ENCODE results near the gene STX3.
A peak's percentile ranks its signal among the peaks of the same experiment; 100 is the strongest.
"Not testable (repeated sequence)": the region's sequence is repeated elsewhere in the genome, so short reads cannot be mapped to it uniquely, and the experiment has no call there.

The STX3 gene

DNA sequence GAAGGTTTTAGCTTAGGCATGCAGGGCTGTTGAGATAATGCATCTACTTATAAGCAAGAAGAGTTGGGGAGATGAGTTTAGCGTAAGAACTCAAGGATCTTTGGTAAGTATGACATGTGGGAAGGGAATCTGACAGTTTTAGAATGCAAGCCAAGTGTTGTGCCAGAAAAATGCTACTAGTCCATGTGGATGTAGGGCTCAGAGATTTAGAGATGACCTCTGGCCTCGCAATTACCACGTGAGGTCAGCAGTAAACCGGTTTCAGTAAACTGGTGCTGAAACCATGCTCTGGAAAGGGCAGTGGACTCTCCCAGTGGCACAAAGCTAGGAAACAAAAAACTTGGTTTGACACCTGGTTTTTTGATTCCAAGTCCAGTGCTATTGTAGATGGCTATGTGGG, 36.5 kb downstream of the STX3 start:
- DNase-seq (ENCODE audit: low read depth), result no peak

DNA sequence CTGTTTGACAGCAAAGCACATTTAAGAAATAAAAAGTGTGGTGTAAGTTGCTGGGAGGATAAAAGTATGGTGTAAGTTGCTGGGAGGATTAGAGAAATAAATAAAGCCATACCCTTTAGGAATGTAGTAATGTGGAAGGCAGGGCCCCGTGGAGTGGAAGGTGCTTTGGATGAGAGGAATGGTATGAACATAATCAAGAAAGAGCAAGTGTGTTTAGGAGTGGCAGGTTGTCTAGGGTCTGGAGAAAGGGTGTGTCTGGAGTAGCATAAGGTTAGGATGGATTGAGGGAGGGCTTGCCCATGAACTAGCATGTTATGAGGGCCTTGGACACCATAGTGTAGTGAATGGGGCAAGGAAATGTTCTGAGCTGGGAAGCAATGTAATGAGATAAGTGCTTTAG, 37.3 kb downstream of the STX3 start:
- no peak for DNase-seq (ENCODE audit: low read depth)

DNA sequence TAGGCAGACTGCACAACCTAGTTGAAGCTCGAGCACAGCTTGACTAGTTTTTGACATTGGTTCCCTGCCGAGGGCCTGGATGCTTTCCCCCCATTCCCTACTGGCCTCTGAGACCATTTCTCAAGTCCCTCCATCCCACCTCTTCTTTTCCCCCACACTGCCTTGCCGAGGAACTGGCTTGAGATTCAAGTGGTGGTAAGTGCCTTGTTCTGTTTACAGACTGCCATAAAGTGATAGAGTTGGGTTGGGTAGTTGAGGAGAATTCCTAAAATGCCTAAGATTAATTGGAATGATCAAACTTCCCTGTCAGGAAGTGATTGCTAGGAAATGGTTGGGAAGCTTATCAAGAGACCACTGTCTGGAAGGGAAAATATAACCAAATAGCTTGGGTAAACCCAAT, 39.2 kb downstream of the STX3 start:
- no peak for DNase-seq (ENCODE audit: low read depth)

DNA sequence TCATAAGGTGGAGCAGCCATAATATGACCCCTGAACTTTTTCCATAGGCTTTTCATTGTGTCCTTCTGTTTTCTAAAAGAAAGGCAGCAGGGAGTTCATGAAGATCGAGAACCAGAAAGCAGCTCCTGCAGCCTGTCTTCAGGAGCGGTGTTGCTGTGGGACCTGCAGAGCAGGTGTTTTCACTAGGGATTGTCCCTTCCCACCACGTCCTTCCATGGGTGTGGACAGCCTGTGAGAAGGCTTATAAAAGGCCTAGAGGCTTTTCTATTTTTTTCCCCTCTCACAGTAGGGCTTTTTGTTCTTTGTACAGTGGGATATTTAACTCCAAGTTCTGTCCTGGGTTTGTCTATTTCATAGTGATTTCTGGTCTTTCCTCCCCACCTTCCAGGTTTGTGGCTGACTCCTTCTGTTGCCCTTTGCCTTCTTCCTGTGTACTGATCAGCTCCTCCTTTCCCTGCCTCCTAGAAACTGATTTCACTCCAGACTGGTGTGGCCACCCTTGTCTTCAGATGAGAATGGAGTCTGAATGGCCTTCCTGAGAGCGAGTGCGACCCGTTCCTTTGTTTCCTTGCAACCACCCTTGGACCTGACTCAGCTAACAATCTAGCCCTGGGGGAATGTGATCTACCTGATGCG, 45.3 kb downstream of the STX3 start:
- DNase-seq (ENCODE audit: low read depth), result no peak

DNA sequence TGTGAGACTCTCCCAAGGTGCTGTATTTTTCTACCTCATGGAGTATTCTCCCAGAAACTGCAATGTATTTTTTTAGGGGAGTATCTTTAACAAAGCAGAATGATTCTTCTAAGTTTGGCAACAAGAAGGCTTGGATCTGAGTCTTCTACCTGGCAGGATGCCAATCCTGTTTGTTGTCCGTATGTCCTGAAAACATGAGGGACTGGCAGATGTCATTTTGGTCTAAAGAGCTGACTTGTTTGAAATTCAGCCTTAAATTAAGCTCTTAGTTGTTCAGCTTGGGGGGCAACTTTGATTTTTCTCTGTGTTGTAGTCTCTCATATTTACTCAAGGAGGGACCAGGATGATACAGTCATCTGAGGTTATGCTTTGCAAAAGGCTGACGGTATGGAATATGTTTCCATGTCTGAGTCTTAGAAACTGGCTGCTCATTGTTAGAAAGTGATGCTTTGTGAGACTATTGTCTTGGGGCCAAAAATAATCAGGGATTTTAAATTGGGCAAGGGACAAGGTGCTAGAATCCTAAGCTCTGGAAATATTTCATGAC, 46.1 kb downstream of the STX3 start:
- DNase-seq (ENCODE audit: low read depth), result no peak

DNA sequence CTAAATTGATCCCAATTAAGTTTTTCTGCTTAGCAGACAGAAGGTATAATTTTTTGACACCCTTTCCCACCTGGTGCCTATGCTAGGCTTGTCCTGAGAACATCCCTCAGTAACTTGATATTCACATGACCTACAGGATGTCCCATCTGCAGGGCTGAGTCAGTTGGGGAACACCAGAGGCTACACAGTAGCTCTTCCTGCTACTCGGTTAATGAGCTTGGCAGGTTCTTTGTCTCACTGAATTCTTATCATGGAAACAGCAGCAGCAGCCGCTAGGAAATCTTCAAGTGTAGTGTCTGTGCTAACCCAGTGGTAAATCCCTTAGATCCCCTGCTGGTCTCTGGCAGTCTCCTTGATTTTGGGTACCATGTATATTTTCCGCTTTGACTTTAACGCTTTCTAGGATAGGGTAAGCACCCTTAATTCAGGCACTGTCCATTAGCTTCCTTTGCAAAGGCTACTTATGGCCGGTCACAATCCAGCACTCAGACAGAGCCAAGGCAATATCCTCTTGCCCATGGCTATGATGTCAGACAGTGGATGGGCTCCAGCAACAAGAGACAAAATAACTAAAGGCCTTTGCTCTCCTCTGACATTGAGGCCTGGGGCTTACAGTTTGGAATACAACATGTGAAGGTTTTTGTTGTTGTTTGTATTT, 46.9 kb downstream of the STX3 start:
- DNase-seq (ENCODE audit: low read depth), result peak; percentile 46

DNA sequence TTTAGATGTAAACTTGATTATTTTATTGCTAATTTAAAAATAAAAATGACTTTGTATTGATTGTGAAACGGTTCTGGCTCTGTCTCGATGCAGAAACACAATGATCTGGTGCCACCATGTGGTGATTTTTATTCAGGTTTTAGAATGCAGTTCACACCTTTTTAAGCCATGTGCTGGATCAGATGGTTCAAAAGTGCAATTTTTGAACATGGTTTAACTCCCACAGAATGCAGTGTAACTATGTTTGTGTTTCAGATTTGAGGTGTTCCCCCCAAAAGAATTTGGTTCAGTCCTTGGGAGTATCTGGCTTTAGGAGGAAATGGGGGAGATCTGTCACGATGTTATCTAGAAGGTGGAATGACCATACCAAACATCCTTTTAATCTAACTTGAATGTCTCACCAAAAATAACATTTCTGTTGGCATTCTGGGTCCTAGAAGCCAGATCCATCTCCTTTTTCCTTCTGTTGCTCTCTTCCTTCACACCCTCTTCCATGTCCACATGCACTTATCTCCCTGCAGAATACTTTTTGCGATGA, 47.5 kb downstream of the STX3 start:
- DNase-seq (ENCODE audit: low read depth), result peak; percentile 75

DNA sequence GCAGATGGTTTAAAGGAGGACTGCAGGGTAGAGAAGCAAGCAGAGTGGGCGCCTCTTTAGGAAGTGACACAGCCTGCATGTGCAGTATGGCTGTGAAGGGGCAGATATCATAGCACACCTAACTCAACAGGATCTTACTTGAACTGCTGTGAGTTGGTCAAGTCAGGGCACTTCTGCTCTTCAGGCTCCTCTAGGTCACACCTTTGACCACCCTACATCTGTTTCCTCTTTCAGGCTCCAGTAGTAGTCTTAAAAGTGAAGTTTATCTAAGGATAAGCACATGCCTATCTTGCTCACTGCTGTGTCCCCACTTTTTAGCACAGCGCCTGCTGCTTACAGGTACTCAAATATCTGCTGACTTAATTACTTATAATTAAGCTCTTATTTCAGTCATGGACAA, 48.9 kb downstream of the STX3 start:
- DNase-seq (ENCODE audit: low read depth), result no peak

DNA sequence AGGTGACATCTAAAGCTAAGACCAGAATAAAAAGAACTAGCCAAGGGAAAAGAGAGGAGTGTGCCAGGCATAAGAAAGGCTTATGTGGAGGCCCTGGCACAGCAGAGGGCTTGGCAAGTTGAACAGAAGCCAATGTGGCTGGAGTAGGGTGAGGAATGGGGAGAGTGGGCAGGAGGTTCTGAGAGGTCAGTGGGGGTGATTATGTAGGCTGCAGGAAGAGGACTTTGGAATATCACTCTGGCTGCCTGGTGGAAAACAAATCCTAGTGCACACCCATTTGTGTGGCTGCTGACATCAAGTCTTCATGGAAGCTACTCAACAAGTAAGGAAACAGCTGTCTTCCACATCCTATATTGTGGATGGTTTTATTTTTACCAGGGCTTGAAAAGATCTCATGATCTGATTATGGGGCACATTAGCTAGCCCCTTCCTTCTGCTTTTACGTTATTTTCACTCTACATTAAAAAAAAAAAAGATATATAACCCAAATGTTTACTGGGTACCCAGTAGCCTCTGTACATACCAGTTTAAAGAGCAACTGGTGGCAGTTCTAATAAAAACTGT, 52.0 kb downstream of the STX3 start:
- DNase-seq (ENCODE audit: low read depth), result no peak

DNA sequence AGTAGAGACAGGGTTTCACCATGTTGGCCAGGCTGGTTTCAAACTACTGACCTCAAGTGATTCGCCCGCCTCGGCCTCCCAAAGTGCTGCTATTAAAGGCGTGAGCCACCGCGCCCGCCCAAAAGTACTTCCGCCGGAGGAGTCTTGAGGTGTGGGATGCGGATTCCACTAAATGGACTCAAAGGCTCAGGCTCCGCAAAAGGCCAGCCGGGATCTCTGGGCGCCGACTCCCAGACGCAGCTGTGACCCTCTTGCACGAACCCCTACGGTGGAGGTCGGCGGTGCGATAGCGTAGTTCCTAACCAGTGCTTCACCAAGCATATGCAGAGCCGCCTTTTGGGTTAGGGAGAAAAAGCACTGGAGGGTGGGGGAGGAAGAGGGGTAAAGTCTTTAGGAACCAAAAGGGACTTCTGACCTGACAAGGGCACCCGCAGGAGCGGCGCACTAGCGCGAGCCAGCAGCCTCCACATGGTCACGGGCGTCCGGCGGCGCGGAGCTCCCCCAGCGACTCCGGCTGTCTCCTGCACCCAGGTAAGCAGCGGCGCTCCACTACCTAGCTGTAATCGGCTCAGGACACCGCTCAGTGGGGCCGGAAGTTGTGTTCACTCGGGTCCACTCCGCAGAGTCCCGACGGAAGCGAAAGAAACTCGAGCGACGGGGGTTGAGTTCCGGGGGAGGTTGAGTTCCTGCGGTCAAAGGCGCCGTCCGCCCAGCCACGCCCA, 55.2 kb downstream of the STX3 start, which contains the start of gene MRPL16:
MRPL16 (minus strand) TSS at position 590 of the 722 bp plus-strand sequence; CDS start at position 470, 120 bp downstream.
- DNase-seq (ENCODE audit: low read depth), result peak; percentile 93

DNA sequence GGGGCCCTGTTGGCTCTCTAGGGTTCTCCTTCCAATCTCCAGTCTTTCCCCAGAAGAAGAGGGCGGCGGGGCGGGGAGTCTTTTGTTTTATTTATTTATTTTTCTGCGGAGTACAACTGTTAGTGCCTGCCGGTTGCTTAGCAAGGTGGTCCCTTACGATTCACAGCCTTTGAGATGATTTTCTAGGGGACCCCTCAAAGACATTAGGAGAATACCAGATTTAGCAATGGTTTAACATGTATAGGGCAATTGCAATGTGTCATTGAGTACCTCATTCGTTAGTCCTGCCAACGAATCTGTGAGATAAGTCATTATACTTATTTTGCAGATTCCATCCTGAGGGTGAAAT, 55.7 kb downstream of the STX3 start:
- no peak for DNase-seq (ENCODE audit: low read depth)

DNA sequence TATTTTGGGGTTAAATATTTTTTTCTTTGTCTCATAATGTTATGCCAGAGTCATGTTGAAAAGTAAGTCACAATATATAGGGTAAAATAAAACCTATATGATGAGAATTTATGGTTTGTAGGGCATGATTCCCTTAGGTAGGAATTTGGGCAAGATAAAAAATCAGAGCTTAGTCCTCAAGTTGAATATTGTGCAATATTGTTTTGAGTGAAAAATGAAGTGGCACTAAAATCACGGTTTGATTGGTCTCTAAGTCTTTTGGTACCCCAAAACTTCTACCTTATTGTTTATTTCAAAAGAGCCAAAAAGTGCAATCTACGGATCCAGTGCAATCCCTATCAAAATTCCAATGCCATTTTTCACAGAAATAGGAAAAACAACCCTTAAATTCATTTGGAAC, 57.0 kb downstream of the STX3 start:
- DNase-seq (ENCODE audit: low read depth), result no peak

DNA sequence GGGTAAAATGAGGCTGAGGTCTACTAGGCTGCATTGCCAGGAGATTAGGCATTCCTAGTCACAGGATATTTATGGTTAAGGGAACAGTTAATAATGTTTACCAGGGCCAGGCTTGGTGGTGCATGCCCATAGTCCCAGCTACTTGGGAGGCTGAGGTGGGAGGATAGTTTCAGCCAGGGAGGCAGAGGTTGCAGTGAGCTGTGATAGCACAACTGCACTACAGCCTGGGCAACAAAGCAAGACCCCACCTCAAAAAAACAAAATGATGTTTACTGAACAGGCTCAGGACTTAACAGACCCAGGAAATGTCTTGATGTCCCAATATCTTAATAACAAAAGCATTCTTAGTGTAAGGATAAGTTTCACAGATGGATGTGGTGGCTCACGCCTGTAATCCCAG, 58.2 kb downstream of the STX3 start:
- no peak for DNase-seq (ENCODE audit: low read depth)

DNA sequence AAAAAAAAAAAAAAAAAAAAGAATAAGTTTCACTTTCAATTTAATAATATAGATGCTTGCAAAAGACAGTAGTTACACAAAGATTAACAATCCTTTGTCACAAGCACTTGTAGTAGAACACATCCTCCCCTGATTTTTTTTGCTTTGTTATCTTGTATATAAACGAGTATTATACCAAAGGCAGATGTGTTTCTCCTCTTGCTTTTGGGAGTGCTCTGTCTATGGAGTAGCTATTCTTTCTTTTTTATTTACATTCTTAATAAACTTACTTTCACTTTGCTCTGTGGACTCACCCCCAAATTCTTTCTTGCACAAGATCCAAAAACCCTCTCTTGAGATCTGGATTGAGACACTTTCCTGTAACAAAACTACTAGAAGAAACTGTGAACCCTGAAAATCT, 58.8 kb downstream of the STX3 start:
- DNase-seq (ENCODE audit: low read depth), result peak; percentile 10

DNA sequence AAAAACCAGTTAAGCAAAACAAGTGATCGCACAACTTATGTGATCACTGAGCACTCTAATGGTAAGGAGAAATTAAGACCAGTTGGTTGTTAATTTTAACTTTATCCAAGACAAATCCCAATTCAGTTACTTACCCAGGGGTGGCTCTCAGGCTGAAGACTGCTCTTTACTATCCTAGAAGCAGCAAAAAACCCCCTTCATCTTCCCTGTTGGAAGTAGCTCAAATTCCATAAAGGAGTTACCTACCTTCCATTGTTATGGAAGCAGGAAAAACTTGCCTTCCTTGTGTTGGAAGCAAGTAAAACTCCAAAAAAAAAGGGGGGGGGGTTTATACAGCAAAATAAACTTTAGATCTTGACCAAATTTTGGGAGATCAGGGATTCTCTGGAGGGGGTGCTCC, 60.6 kb downstream of the STX3 start:
- no peak for DNase-seq (ENCODE audit: low read depth)

DNA sequence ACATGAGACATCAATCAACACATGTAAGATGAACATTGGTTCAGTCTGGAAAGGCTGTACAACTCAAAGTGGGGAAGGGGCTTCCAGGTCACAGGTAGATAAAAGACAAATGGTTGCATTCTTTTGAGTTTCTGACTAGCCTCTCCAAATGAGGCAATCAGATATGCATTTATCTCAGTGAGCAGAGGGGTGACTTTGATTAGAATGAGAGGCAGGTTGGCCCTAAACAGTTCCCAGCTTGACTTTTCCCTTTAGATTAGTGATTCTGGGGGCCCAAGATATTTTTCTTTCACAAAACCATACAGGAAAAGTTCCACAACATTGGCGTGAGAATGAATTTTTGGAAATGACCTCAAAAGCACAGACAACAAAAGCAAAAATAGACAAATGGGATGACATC, 61.3 kb downstream of the STX3 start:
- DNase-seq (ENCODE audit: low read depth), result not testable (repeated sequence)

DNA sequence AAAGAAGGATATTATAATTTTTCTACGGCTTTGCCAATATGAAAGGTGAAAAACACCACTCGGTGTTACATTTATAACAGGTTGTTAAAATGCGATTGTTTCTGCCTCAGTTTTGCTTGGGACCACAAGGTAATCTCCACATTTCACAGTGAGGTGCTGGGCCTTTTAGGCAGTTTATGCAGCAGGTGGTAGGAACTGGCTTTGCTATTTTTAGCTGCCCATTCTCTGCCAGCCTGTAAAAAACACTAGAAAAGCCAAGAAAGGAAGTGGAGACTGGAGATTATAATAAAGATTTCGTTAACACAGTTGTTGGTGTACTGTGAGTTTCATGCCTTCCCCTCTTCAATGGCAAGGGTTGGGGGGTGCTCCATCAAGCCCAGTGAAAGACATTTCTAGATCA, 63.4 kb downstream of the STX3 start:
- no peak for DNase-seq (ENCODE audit: low read depth)

DNA sequence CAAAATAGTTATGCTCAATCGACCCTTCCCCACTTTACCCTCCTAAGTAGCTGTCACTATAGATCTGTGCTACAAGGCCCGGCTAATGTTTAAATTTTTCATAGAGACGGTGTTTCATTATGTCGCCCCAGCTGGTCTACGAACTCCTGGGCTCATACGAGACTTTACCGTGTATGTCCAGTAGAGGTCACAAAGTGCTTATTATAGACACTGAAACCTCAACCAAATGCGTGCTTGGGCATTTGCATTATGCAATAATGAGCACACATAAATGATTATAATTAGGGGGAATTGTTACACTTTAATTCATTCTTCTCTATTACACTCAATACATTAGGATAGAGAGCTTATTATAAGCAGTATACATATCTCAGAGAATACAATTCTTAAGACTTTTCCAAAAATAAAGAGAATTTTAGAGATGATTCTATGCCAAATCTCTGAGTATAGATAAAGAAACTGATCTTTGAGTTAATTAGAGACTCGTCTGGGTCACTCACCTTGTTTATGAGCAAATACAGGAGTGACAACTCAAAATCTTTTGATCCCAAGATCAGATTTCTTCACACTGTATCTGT, 67.9 kb downstream of the STX3 start:
- peak; percentile 85 for DNase-seq (ENCODE audit: low read depth)

DNA sequence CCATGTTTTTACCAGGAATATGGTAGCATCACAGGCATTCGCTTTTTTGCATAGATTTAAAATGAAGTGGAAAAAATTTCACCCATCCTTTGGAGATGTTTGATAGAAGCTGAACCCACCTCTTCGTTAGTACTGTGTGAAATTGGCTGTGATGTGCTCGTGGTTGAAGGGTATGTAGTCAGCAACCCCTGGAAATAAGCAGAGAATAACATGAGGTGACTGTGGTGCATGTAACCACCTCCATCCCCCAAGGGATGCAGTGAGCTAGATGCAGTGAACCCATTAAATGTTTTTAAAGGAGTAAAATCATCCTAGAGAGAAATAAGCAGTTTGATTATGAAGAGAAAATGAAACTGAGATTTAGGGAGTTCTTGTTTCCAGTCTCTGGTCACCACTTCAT, 74.2 kb downstream of the STX3 start:
- no peak for DNase-seq (ENCODE audit: low read depth)

DNA sequence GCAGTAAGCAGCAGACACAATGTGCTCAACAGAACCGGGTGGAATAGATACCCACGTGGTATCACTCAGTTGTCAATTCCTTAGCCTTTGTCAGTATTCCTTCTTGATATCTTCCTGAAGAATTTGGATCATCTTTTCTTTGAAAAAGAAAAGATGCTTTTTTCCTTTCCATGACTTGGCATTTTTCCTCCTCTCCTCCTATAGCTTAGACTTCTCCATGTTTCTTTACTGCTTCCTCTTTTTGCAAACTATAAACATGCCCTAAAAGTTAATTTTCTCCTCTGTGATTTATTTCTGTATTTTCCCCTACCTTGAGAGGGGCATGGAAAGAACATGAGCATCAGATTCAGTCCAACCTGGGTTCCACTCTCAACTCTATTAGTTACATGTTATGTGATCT, 78.4 kb downstream of the STX3 start:
- no peak for DNase-seq (ENCODE audit: low read depth)

DNA sequence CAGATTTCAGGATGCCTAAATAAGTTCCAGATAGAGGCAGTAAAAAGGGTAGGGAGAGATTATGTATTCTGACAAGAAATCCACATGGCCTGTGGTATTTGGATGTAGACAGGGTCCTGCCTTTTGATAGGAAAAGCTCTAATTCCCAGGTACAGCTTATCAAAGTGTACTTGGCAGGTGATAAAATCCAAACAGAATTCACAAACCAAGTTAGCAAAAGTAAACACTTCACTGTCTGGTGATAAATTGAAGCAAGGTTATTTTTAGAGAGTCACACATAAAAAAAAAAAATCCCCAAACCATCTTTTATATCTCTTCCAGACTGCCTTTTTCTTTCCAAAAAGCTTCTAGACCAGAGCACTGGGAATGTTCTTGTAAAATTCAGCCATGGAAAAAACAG, 84.4 kb downstream of the STX3 start:
- no peak for DNase-seq (ENCODE audit: low read depth)

DNA sequence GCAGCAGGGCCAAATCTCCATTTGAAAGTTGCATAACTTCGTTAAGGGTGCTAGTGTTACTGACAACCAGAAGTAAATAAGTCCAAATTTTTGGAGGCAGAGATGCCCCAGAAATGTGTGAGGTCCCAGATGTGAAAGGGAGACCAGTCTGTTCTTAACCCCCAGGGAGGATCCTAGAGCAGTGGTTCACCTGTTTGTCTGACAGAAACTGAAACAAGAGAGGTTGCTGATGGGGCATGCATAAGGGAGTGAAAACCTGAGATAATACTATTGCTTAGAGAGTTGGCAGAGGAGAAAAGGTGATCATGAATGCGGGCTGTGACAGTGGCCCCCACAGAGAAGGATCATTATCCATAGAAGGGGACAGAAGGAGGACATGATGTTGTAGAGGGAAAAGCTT, 86.3 kb downstream of the STX3 start:
- no peak for DNase-seq (ENCODE audit: low read depth)

All from ELR (cell line).